H4 (cell line): Measurements from ENCODE around the gene IRF5. TPM values are rescaled to one million over a fixed set of nuclear protein-coding genes. Genes with fewer than 3 reads are reported as not detected.
"Not testable (repeated sequence)": the region's sequence is repeated elsewhere in the genome, so short reads cannot be mapped to it uniquely, and the experiment has no call there.

Experiments
- DNase-seq: peaks from one replicate; pipeline ENCODE4 v3.0.0-alpha.2; 2015; ENCODE audit warnings: low spot score
- total RNA-seq: library from RNA; depleted of rRNA; stranded (reverse); fragments of >200 nt; shearing (Covaris generic); gene quantifications from 2 replicates; pipeline ENCODE4 v1.2.3, GENCODE V29; 2014

The IRF5 gene
- total RNA-seq, 1 experiment from 2014 or later: 2.6 TPM

DNA sequence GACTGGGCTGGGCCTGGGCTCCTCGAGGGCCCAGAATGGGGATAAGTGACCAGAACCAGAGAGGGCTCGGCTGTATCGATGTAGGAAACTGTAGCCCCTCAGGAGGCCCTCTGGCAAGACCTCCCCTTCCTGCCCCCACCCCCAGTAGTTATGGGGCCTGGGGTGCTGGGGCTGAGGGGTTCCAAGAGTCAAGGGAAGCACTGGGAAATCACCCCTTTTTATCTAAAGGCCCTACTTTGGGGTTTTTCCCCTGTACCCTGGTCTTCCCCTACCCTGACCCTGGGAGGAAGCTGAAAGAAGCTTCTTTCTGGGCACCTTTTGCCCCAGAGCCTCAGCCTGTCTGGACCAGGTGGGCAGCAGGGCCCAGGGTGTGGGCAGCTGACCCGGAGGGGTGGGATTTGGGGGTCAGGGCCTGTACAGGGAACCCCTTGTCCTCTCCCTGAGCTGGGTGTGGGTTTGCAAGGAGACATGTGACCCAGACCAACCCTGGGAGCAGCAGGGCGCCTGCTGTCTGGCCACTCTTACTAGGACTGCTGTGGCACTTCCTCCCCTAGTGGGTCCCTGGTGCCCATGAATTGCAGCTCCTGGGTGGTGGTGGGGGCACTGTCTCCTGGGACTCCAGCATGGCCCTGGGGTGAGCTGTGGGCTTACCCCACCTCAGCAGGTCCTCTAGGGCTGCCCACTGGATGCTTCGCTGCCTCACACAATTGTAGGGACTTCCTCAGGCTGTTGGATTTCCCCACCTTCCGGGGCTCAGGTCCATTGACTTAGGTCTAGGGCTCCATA, 1.5 kb downstream of the IRF5 start:
- DNase-seq: no peak

DNA sequence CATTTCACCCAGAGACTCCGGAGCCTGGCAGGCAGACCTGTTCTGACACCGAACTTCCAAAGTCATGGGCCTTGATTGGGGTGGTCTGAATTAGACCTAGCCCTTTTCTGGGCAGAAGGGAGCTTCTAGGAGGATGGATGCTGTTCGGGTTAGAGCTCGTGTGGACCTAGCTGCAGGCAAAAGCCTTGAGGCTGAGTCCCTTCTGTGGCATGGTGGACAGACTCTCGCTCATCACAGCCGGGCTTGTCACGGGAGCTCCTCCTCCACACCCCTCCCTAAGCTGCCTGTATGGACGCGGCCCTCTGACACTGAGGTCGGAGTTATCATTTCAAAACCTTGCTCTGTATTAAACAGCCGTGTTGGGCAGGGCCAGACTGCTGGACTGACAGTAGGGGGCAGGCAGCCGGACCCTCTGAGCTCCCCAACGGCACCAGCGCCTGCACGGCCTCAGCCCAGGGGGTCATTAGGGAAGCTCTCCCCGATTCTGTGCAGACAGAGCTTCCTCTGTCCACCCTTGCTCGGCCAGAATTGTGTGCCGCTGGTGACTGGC, 2.2 kb downstream of the IRF5 start:
- no peak for DNase-seq

DNA sequence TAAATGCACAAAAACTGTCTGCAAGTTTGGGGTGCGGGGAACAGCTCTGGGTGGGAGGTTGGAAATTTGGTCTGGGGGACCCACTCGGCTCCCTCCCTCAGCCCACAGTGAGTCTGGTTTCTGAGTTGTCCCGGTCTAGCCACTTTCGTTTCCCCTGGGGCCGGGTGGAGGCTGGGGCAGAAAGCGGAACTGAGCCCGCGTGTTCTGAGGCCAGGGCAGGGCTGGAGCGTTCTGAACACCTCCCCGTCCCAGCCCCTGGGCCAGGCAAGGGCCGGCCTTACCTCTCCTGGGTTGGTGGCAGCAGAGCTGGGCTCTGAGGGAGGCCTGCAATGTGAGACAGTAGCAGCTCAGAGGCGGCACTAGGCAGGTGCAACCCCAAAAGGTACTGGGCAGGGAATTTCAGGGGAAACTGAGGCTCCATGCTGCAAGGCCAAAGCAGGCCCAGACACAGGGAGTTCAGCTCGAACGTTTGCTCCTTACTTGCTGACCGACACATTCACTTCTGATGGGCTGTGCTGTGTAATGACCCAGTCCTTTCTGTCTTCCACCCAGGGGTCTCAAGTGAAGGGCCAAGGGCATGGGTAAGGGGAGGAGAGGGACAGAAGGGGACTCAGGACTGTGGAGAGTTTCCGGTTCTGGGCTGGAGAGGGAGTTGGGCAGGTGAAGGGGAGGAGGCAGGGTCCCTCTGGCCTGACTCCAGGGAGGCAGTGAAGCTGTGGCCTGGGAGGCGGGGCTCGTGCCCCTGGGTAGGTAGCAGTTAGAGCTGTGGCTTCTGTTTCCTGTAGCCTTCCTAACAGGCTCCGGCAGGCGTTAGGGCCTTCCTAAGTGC, 3.0 kb downstream of the IRF5 start:
- no peak for DNase-seq

DNA sequence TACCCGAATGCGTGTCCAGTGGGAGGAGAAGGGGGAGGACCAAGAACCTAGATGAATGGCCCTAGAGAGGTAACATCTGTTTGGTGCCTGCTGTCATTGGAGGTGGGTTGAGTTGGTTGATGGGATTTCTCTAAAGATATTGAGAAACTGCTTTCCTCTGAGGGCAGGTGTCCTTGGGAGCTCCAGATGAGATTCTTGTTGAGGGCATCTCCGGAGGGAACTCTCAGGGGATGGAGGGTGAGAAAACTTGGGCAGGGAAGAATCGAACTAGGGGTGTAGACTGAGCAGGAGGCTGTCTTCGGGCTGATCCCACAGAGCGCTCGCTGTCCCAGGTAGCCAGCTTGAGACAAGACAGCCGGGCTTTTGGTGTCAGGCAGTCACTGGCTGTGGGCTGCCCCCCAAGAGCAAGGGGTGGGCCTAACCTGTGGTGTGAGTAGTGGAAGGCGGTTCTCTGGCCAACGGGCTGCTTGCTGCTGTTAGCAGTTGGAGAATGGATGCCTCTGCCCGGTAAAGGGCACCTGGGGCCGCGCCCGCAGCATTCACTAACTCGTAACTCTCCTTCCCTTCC, 3.7 kb downstream of the IRF5 start:
- no peak for DNase-seq

DNA sequence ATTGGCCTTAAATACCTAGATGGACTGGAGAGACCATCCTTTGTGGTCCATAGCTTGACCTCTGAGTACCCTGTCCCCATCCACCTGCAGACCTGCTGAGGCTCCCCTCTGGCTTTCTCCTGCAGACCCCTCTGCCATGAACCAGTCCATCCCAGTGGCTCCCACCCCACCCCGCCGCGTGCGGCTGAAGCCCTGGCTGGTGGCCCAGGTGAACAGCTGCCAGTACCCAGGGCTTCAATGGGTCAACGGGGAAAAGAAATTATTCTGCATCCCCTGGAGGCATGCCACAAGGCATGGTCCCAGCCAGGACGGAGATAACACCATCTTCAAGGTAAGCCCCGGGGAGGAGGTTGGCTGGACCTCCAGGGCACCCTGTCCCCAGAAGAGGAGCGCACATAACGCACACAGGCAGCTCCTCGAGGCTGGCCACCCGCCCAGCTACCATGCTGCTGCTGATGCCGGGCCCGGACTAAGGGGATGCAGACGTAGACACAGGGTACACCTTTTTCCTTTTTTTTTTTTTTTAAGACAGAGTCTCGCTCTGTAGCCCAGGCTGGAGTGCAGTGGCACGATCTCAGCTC, 4.3 kb downstream of the IRF5 start:
- no peak for DNase-seq

DNA sequence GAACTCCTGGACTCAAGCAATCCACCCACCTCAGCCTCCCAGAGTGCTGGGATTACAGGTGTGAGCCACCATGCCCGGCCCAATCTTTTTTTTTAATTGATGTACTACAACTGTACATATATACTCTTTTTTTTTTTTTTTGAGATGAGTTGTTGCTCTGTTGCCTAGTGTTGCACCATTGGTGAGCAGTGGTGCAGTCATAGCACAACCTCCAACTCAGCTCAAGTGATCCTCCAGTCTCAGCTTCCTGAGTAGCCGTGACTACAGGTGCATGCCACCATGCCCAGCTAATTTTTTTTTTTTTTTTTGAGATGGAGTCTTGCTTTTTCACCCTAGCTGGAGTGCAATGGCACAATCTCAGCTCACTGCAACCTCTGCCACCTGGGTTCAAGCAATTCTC, 5.5 kb downstream of the IRF5 start:
- not testable (repeated sequence) for DNase-seq

DNA sequence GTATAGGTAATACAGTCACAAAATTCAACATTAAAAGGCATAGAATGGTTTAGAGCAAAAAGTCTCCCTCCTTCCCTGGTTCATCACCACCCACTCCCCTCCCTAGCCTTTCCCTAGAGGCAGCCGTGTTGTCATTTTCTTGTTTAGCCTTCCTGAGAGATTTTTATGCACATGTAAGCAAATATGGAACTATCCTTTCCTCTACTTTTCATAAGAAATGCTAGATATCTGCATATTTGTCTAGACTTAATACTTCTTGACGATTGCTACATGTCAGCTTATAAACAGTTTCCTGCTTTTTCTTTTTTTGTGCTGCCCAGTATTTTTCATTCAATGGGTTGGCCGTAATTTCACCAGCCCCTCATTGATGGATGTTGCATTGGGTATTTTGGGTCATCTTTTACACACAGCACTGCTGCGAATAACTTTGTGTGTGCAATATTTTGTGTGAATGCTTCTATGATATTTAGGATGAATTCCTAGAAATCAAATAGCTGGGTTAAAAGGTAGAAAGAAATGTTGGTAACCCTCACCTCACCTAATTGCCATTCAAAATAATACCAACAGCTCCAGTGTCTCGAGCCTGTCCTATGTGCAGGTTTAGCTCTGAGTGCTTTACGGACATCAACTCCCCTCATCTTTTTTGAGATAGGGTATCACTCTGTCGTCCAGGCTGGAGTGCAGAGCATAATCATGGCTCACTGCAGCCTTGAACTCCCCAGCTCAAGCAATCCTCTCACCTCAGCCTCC, 6.9 kb downstream of the IRF5 start:
- no peak for DNase-seq

DNA sequence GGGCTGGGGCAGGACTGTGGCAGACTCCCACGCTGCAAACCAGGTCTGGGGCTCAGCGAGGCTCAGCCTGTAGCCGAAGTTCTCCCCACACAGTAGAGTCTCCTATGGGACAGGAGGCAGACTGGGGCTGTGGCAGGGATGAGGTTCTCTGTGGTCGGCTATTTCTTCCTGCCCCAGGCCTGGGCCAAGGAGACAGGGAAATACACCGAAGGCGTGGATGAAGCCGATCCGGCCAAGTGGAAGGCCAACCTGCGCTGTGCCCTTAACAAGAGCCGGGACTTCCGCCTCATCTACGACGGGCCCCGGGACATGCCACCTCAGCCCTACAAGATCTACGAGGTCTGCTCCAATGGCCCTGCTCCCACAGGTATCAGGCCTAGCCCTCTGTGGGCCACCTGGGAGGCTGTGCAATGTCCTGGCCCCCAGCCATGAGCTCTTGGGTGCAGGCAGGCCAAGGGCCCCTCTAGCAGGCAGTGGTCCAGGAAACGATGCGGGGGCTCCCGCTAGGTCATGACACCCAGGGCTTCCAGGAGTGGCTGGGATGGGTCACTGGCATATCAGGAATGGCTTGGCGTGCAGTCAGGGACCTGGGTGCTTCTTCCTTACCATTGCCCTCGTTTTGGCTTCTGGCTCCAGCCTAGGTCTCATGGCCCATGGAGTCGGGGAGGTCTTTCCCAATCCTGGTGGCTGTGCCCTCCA, 8.1 kb downstream of the IRF5 start:
- DNase-seq: no peak

DNA sequence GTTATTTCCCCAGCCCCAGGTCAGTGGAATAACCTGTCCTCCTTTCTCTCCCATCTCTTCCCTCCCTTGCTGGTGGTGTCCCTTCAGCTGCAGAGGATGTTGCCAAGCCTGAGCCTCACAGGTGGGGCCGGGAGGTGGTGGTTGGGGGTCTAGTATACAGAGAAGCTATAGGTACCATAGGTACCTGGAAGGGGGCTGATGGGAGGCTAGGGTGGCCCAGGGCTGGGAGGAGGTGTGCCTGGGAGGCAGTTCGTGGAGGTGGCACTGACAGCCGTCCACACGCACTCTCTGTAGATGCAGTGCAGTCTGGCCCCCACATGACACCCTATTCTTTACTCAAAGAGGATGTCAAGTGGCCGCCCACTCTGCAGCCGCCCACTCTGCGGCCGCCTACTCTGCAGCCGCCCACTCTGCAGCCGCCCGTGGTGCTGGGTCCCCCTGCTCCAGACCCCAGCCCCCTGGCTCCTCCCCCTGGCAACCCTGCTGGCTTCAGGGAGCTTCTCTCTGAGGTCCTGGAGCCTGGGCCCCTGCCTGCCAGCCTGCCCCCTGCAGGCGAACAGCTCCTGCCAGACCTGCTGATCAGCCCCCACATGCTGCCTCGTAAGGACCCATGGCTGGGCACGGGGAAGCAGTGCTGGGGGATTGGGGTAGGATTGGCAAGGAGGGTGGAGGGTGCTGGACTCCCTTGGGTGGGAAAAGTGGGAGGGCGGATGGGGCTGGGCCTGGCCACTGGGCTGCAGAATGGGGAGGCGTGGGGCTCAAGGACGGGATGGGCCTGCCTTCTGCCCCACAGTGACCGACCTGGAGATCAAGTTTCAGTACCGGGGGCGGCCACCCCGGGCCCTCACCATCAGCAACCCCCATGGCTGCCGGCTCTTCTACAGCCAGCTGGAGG, 9.5 kb downstream of the IRF5 start:
- DNase-seq: no peak

DNA sequence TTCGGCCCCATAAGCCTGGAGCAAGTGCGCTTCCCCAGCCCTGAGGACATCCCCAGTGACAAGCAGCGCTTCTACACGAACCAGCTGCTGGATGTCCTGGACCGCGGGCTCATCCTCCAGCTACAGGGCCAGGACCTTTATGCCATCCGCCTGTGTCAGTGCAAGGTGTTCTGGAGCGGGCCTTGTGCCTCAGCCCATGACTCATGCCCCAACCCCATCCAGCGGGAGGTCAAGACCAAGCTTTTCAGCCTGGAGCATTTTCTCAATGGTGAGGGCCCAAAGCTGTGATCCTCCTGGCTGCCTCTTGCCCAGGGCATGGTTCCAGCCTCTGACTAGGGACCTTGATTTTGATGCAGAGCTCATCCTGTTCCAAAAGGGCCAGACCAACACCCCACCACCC, 10.1 kb downstream of the IRF5 start:
- no peak for DNase-seq

DNA sequence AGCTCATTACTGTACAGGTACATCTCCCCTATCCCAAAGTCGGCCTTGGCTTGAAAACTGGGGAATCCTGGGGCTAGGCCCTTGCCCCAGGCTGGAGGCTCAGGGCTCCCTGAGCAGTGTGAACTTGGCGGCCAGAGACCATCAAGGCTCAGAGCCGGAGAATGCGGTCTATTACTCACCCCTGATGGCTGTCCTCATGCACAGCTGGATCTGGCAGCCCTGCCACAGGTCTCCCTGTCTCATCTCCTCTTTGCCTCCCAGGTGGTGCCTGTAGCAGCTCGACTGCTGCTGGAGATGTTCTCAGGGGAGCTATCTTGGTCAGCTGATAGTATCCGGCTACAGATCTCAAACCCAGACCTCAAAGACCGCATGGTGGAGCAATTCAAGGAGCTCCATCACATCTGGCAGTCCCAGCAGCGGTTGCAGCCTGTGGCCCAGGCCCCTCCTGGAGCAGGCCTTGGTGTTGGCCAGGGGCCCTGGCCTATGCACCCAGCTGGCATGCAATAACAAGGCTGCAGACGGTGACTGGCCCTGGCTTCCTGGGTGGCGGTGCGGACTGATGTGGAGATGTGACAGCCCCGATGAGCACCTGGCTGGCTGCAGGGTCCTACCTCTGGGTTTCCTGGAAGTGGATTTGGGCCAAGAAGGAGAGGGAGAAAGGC, 10.7 kb downstream of the IRF5 start:
- no peak for DNase-seq

DNA sequence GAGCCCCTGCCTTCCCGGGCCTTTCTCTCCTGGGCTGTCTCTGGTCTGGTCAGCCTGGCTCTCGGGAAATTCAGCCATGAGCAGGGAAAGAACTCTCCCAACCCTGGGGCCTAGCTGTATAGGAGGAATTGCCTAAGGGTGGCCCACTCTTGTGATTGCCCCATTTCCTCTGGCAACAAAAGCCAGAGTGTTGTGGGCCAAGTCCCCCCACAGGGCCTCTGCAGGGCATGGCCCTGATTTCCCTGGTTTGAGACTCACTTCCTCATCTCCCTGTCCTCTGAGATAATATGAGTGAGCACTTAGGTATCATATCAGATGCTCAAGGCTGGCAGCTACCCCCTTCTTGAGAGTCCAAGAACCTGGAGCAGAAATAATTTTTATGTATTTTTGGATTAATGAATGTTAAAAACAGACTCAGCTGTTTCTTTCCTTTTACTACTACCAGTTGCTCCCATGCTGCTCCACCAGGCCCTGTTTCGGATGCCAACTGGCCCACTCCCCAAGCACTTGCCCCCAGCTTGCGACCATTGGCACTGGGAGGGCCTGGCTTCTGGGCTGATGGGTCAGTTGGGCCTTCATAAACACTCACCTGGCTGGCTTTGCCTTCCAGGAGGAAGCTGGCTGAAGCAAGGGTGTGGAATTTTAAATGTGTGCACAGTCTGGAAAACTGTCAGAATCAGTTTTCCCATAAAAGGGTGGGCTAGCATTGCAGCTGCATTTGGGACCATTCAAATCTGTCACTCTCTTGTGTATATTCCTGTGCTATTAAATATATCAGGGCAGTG, 11.4 kb downstream of the IRF5 start:
- DNase-seq: no peak

DNA sequence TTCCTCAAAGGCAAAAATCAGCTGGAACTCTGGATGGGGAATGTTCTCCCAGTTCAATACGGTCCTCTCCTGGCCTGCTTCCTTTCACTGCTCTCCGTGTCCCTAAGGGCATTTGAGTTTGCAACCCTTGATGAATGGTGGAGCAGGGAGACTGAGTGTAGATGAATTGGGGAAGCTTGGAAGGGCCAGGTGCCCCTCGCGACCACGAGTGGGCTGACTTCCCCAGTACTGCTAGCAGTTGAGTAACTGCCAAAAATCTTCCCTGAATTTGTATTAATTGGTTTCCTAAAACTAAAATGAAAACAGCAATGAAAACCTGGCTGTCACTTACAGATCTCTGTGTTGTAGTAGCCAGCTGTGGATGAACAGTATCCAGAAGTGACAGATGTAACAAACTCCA, 13.6 kb downstream of the IRF5 start:
- DNase-seq: no peak

DNA sequence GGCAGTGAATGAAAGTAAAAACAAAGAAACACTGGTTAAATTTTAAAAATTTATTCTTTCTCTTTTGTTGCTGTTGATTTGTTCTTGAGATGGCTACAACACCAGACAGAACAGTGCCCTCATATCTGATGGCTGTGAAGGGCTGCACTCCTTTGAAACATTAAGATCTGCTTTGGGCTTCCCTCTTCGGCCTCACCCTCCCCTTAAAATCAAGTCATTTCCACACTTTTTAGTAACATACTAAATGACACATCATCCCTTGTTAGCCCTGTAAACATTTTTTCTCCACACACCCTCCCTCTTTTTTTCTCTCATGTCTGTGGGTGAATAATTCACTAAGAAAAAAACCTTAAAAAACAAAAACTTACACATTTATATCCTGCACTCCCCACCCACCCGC, 16.4 kb downstream of the IRF5 start:
- no peak for DNase-seq

DNA sequence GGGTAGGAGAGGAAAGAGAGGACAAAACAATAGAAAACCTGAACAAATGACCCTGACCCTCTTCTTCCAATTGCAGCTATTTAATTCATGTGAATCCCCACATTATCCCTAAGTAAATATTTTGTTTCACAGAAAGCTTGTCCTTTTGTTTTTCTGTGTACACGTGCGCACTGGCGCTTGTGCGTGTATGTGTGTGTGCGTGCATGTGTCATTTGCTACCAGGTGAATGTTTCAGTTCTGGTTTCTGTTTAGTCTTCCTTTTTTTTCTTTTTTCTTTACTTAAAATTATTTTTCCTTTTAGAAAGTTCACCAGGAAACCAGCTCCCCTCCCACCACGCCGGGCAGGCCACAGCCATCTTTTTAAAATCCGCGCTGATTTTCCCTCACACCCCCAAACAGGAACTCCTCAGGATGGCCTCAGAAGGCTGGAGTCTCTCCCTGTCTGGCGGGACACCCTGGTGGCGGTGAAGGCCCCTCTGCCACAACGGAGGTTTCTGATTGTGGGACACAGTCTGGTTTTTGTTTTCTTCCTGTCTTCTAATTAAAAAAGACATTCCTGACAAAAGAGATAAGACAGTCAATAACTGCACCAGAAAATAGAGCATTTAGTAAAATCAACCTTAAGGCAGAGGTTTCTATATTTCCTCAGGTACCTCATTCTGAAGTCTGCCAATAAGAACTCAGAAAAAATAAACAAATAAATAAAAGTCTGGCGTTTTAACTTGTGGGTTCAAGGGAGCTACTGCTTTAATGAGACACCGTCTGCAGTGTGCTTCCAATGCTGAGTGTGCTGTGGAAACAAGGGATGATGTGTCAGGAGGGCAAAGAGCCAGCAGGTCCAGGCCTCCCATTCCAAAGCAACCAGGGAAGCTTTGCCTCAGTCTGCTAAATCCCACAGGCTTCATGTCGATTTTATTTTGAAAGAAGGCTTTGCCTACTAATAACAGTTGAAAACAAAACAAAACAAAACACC, 17.4 kb downstream of the IRF5 start:
- no peak for DNase-seq

DNA sequence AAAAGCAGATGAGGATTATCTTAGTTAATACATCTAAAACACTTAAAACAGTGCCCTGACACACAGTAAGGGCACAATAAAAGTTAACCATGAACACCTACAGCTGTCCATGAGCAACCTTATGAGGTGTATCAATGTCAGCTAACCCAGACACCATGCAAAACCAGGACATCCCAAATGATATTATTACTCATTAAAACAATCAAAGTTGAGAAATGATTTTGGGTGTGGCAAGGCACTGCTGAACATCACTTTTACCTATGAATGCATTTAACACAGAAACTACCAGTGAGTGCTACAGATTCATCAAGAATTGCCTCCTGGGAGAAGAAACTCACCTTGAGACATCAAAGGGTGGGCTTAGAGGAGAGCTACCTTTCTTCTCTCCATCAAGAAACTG, 18.3 kb downstream of the IRF5 start:
- DNase-seq: no peak

DNA sequence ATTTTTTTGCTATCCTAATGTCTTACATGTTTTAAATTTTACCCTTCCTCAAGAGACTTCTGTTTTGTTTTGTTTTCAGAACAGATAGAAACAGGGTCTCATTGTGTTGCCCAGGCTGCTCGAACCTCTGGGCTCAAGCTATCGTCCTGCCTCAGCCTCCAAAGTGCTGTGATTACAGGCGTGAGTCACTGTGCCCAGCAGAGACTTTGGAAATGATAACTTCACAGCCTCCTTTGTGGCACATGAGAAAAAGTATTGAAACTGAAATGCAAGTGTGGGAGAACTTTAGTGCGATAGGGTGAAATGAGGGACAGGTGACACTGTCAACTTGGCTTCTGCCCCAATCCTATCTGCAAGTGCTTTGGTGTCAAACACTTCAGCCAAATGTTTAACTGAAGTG, 21.6 kb downstream of the IRF5 start:
- DNase-seq: no peak
